Stimulated activated naive CD8-positive, alpha-beta T cell treated with anti-CD3 and anti-CD28 coated beads, Interleukin-15, amount 100 ng/mL, for 72 hours (primary cell): Measurements from ENCODE around the gene FST.

ENCODE experiments used
- ATAC-seq: fragments of 150-1000 bp; cut with Tn5 transposase; 2 replicates; pipeline ENCODE4 v1.10.0; 2021; ENCODE audit warnings: mild to moderate bottlenecking, moderate library complexity
- DNase-seq, 2 donors: peaks; one replicate each; pipeline ENCODE4 v3.0.0; 2021 to 2022
- H3K27ac Mint-ChIP-seq, 2 donors: one replicate each; pipeline ENCODE4 v1.8.0; 2022; ENCODE audit warnings: mild to moderate bottlenecking in 2 of 2, mixed read lengths in 2 of 2, moderate library complexity in 2 of 2
- H3K27me3 Mint-ChIP-seq: one replicate; pipeline ENCODE4 v1.8.0; 2022; ENCODE audit warnings: mixed read lengths
- H3K4me1 Mint-ChIP-seq: one replicate; pipeline ENCODE4 v1.8.0; 2022; ENCODE audit warnings: mild to moderate bottlenecking, mixed read lengths
- H3K4me3 Mint-ChIP-seq, 2 donors: one replicate each; pipeline ENCODE4 v1.8.0; 2022; ENCODE audit warnings: mild to moderate bottlenecking in 2 of 2, mixed read lengths in 2 of 2, moderate library complexity in 1 of 2
- H3K9me3 Mint-ChIP-seq, 2 donors: one replicate each; pipeline ENCODE4 v1.8.0; 2022; ENCODE audit warnings: mixed read lengths in 2 of 2

The FST gene

DNA sequence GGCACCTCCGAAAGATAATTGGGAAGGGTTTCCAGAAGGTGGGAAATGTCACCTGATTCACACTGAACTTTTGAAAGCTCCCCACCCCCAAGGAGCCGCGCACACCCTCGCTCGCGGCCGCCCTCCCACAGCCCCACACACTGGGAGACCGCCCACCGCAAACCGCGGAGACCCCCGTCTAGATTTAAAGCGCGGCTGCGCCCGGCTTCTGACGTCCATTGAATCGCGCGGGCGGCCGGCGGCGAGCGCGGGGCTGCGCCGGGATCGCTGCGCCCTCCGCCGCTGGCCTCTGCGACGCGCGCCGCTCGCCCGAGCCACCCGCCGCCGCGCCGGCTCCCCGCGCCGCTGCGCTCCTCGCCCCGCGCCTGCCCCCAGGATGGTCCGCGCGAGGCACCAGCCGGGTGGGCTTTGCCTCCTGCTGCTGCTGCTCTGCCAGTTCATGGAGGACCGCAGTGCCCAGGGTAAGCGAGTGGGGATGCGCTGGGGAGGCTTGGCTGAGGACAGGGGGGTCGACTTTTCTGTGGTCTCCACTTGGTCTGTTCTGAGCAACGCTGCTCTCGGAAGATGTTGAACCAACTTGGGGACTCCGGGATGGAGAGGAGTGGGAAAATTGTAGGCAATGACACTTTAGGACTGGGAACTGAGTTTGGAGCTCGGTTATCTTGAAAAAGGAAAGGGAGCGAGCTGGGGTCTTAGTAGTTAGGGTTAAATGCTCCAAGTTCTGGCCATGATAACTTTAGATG is at the start of gene FST:
Gene FST (plus strand): TSS at position 214 of the 743 bp plus-strand sequence. CDS start 163 bp downstream, at position 377.
- DNase-seq (peak; percentile 18 to 32), ATAC-seq (peak; percentile 15)
- Mint-ChIP-seq H3K9me3 (no peaks in the 10 kb centered on the region), H3K4me3 (peak within 1 kb of the TSS; percentile 91 to 96), H3K27ac (peak within 1 kb of the TSS; percentile 1 to 10), H3K4me1 (peaks cover 47% of the 10 kb centered on the region), H3K27me3 (peaks cover 64% of the 10 kb centered on the region)

DNA sequence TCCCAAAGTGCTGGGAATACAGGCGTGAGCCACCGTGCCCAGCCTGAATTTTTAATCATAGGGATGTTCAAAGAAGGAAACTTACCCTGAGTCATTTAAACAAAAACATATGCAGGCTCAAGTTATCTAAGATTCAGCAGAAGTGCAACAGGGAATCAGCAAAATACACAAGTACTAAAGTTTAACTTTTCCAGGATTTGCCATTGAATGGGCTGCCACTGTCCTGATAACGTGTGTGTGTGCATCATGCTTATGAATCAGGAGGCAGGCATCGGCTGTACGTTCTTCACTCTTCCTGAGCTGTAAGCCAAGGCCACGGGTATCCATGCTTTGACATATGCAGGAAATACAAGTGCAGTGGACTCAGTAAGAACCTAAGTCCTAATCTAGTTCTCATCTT is 48.8 kb upstream of the FST start:
- ATAC-seq = no peak
- Mint-ChIP-seq H3K27me3 (peaks cover 22% of the 10 kb centered on the region), H3K4me1 (no peaks in the 10 kb centered on the region), H3K4me3 (no peak overlapping the region), H3K9me3 (no peaks in the 10 kb centered on the region), H3K27ac (no peak overlapping the region)
- DNase-seq = no peak

DNA sequence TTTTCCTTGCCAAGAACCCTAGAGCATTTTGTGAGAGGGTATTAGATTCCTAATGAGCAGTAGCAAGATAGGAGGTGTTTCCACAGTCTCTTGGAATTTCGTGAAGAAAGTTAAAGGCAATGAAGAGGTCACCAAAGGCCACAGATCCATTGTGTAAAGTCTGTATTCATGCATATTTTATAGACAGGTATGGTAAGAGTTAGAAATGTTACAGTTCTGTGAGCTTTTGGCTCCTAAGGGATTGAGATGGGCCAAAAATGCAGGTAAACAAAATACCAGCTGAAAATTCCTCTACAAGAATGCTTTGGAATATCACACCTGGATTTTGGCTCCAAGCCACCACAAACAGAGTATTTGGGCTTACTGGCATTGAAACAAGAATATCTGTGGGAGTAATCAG is 47.4 kb upstream of the FST start:
- ATAC-seq (no peak), DNase-seq (no peak)
- Mint-ChIP-seq H3K27me3 (peaks cover 16% of the 10 kb centered on the region), H3K4me1 (no peaks in the 10 kb centered on the region), H3K9me3 (no peaks in the 10 kb centered on the region), H3K27ac (no peak overlapping the region), H3K4me3 (no peak overlapping the region)

DNA sequence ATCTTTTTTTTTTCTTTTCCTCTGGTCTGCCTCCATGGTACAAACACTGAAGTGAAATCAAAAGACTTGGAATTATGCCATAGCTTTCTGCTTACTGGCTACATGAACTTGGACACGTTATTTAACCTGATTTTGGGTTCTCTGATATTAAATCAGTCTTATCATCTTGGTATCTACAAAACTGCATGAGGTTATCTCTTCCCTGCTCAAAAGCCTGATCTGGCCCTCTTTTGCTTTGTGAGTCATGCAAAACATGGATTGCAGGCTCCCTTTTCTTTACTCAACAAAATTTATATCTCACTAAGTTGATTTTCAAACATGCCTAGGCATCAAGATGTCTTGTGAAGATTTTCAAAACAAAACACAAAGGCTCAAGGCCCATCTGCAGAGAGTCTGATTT is 45.9 kb upstream of the FST start:
- Mint-ChIP-seq H3K27ac (no peak overlapping the region), H3K27me3 (peaks cover 11% of the 10 kb centered on the region), H3K4me3 (no peak overlapping the region), H3K9me3 (no peaks in the 10 kb centered on the region), H3K4me1 (no peaks in the 10 kb centered on the region)
- DNase-seq = no peak
- ATAC-seq = no peak

DNA sequence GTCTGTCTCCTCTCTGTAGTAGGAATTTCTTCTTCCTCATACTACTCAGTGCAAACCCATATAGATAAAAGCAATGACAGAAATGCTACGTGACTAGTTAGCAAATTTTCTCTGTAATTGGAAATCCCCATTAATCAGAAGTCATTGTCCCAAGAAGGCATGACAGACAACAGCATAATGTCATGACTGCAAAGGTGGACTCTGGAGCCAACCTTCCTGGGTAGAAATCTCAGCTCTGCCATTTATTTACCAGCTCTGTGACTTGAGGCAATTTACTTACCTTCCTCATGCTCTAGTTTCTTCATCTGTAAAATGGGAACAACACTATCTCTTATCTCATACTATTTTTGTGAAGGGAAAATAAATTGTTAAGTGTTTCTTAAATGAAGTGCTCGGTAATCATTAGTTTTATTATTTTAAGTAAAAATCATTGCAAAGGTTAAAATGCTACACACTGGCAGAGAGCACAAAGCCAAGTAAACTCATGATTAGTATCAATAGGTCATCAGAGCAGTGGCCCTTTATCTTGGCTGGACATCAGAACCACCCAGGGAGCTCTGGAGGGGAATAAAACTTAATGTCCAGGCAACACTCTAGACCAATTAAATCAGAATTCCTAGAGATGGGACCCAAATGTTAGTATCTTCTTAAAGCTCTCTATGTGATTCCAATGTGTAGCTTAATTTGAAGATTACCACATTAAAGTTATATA is 43.8 kb upstream of the FST start:
- Mint-ChIP-seq H3K27me3 (no peaks in the 10 kb centered on the region), H3K9me3 (no peaks in the 10 kb centered on the region), H3K4me3 (no peak overlapping the region), H3K4me1 (no peaks in the 10 kb centered on the region), H3K27ac (no peak overlapping the region)
- DNase-seq (no peak), ATAC-seq (no peak)

DNA sequence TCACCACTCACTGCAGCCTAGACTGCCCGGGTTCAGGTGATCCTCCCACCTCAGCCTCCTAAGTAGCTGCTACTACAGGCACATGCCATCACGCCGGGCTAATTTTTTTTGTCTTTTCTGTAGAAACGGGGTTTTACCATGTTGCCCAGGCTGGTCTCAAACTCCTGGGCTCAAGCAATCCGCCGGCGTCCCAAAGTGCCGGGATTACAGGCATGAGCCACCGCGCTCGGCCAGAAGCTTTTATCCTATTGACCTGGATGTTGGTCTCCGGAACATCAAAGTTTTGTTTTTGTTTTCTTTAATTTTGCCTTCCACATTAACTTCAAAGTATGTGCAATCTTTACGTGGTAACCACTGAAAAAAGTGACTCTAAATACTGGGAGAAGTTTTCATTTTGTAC is 42.4 kb upstream of the FST start:
- H3K4me1 Mint-ChIP-seq = no peaks in the 10 kb centered on the region
- no peak overlapping the region for H3K27ac Mint-ChIP-seq
- no peak for ATAC-seq
- H3K9me3 Mint-ChIP-seq = no peaks in the 10 kb centered on the region
- no peaks in the 10 kb centered on the region for H3K27me3 Mint-ChIP-seq
- no peak overlapping the region for H3K4me3 Mint-ChIP-seq
- DNase-seq = no peak

DNA sequence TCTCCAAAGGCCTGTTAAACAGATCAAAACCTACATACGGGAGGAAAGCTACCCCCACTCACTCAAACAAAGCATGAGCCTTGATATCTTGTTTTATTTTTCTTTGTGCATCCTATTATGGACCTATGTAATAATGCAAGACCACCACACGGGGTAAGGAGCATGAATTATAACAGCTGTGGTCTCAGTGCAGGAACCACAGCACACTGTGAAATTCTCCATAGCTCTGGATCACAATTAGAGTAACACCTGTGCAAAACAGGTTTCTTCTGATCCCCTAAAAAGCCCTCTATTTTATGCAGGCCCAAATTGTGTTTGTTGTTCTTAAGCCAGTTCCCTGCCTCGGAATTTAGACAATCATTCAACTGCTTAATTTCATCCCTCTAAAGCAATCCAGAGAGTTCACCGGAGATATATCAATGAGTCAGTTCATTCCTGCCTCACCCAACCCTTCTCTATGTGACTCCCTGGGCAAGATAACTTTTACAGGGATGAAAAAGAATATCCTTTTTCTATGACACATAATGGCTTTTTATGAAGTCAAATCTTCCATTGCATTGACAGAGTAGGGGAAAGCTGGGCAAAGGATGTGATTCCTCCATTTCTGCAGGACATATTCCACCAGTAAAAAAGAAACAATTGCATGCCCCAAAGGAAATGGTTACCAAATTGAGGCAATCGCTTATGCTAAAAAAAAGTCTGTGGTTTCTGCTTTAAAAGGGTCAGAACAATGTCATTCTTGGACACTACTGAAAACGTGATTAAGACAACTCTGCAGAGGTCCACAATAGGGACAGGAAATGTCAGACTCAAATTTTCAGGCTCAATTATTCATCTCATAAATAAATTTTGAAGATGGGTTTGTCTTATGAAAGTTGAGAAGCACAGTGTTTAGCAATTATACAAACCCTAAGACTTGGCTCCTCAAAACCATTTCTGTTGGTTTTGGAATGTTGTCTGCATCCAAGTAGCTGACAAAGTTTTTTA is 41.6 kb upstream of the FST start:
- H3K27ac Mint-ChIP-seq = no peak overlapping the region
- DNase-seq (no peak), ATAC-seq (no peak)
- no peaks in the 10 kb centered on the region for H3K27me3 Mint-ChIP-seq
- H3K4me1 Mint-ChIP-seq = no peaks in the 10 kb centered on the region
- H3K4me3 Mint-ChIP-seq = no peak overlapping the region
- no peaks in the 10 kb centered on the region for H3K9me3 Mint-ChIP-seq

DNA sequence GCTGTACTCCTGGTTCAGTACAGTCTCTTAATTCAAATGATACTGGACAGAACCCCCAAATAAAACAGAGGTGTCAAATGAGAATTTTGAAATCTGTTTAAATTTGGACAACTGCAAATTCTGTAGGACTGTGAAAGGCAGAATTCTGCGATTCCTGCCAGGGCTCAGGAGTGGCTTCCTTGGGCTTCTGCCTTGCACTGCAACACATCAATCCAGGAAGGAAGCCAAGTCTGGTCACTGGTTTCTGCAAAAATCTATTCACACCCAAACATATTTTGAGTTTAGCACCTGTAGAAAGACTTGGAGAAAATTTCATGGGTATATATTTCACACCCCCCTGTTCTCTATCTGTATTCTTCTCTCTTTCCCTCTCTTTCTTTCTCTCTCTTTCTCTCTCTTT is 37.5 kb upstream of the FST start:
- Mint-ChIP-seq H3K27ac (peak overlapping the region in 1 of 2 donors; percentile 34), H3K4me1 (no peaks in the 10 kb centered on the region), H3K27me3 (peaks cover 8% of the 10 kb centered on the region), H3K9me3 (no peaks in the 10 kb centered on the region), H3K4me3 (no peak overlapping the region)
- no peak for ATAC-seq
- no peak for DNase-seq

DNA sequence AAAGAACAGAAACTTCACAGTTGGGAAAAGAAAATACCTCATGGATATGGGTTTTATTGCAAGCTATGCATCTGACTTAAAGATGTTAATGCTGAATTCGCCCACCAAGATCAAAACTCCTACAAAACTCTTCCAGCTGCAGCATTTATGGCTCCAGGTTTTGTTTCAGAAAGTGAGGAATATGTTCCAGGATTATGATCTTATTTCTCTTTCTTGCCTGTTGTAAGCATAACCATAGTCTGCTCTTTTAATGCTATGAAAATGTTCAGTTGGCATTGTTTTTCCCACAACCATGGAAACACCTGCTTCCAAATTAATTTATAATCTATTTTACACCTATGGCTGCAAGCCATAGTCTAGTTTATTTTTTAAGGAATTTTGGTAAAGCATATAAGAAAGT is 34.9 kb upstream of the FST start:
- no peaks in the 10 kb centered on the region for H3K9me3 Mint-ChIP-seq
- ATAC-seq (no peak), DNase-seq (no peak)
- H3K27ac Mint-ChIP-seq = no peak overlapping the region
- H3K4me1 Mint-ChIP-seq = no peaks in the 10 kb centered on the region
- peaks cover 32% of the 10 kb centered on the region for H3K27me3 Mint-ChIP-seq
- H3K4me3 Mint-ChIP-seq = no peak overlapping the region

DNA sequence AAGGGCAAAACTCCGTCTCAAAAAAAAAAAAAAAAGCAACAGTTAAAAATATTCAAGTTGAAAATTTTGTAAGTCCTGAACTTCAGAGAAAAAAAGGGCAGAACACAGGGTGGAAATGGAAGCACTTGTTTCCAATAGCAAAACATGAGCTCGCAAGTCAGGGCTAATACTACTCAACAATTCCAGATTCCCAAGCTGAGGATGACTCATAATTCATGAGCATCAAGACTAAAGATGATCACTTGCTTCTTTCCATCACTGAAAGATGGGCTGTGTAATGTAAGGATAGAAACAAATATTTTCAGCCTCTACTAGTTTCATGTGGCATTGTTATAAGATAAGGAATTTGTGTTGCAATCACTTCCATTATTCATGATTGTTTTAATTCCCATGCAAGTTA is 33.5 kb upstream of the FST start:
- H3K4me1 Mint-ChIP-seq = no peaks in the 10 kb centered on the region
- no peak for DNase-seq
- no peak for ATAC-seq
- no peaks in the 10 kb centered on the region for H3K9me3 Mint-ChIP-seq
- no peak overlapping the region for H3K27ac Mint-ChIP-seq
- peaks cover 37% of the 10 kb centered on the region for H3K27me3 Mint-ChIP-seq
- no peak overlapping the region for H3K4me3 Mint-ChIP-seq

- H3K4me3 Mint-ChIP-seq = no peak overlapping the region
- H3K9me3 Mint-ChIP-seq = no peaks in the 10 kb centered on the region
- H3K4me1 Mint-ChIP-seq = no peaks in the 10 kb centered on the region
- peaks cover 44% of the 10 kb centered on the region for H3K27me3 Mint-ChIP-seq
- no peak overlapping the region for H3K27ac Mint-ChIP-seq
- DNase-seq (no peak), ATAC-seq (no peak)
Measured at GRCh38 chr5:53448851-53449250, 31.6 kb upstream of the FST start.

DNA sequence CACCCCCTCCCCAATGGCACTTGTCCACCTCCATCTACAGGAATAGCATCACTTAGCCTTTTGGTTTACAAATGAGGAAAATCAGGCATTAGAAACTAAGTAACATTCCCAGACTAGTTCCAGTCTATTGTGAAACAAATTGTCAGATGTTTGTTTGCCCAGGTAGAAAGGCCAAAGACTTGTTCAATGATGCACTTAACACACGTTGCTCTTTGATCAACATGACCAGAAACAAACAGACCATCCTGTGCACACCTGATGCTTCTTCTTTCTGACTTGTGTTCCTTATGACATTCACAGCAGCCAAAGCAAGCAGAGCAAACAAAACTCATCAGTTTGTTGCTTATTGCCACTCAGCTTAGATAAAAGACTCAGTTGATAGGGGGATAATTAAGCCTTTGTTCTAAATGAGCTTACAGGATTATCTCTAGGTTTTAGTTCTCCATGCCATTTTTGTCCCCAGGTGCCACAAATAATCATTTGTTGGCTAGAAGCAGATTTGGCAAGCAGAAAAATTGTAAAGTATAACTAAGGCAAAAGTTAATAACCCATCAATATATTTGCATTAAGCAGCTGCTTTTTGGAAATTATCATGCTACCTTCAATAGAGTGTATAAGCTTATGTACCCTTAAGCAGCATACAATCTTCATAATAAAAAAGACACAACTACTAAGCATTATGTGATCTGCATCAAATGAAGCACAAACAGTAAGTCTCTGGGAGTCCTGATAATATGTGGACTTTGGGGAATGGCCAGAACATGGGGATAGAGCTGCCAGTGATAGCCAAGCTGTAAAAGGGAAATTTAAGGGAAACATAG is 26.3 kb upstream of the FST start:
- DNase-seq = no peak
- H3K4me1 Mint-ChIP-seq = no peaks in the 10 kb centered on the region
- H3K4me3 Mint-ChIP-seq = no peak overlapping the region
- H3K9me3 Mint-ChIP-seq = no peaks in the 10 kb centered on the region
- H3K27me3 Mint-ChIP-seq = peaks cover 43% of the 10 kb centered on the region
- ATAC-seq = no peak
- no peak overlapping the region for H3K27ac Mint-ChIP-seq

DNA sequence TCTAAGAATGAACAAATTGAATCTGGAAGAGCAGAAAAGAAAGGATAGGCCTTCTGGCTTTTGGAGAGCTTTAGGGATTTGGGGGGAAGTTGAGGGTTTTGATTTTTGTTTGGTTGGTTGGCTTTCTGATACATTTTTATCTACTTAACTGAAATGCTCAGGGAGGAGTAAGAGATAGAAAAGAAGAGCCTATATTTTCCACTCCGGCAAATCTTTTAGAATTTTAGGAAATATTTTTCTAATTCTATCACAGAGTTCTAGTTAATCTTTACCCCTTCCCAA is 25.8 kb upstream of the FST start:
- Mint-ChIP-seq H3K27ac (no peak overlapping the region), H3K4me3 (no peak overlapping the region), H3K4me1 (no peaks in the 10 kb centered on the region), H3K9me3 (no peaks in the 10 kb centered on the region), H3K27me3 (peaks cover 37% of the 10 kb centered on the region)
- ATAC-seq (no peak), DNase-seq (no peak)

DNA sequence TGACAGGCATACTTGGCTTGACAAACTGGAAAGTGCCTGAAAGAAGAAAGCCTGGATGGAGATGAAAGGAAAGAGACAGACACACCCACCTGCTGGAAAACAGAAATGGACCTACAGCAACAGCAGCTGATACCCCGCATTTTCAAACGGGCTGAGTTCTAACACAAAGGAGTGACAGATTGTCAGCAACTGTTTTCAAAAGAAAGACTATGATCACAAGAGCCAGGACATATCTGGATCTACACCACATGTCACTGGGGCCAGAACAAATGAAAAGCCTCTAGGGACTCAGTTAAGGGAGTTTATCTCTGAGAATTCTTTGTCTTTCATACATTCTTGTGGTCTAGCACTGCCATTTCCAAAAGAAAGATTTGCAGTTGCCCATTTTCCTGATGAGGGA is 24.1 kb upstream of the FST start:
- Mint-ChIP-seq H3K27me3 (peaks cover 24% of the 10 kb centered on the region), H3K4me3 (no peak overlapping the region), H3K4me1 (no peaks in the 10 kb centered on the region), H3K9me3 (no peaks in the 10 kb centered on the region), H3K27ac (no peak overlapping the region)
- no peak for DNase-seq
- ATAC-seq = no peak

GRCh38 chr5:53463909-53464621 is 16.4 kb upstream of the FST start:
- Mint-ChIP-seq H3K4me1 (no peaks in the 10 kb centered on the region), H3K9me3 (no peaks in the 10 kb centered on the region), H3K4me3 (no peak overlapping the region), H3K27me3 (peaks cover 30% of the 10 kb centered on the region), H3K27ac (no peak overlapping the region)
- ATAC-seq = no peak
- DNase-seq = no peak
